HT1080 (cell line): ENCODE measurements around the gene LMF1. TPM values are rescaled to one million over a fixed set of nuclear protein-coding genes. Genes with fewer than 3 reads are reported as not detected.
A peak's percentile ranks its signal among the peaks of the same experiment; 100 is the strongest.

Source experiments
- DNase-seq: peaks from one replicate; pipeline ENCODE4 v3.0.0-alpha.2; 2015; ENCODE audit warnings: low read depth
- total RNA-seq: library from RNA; depleted of rRNA; stranded (reverse); fragments of >200 nt; shearing (Covaris generic); gene quantifications from 2 replicates; pipeline ENCODE4 v1.2.3, GENCODE V29; 2014; rRNA removed

LMF1 gene
- total RNA-seq, 1 experiment from 2014 or later = not detected

DNA sequence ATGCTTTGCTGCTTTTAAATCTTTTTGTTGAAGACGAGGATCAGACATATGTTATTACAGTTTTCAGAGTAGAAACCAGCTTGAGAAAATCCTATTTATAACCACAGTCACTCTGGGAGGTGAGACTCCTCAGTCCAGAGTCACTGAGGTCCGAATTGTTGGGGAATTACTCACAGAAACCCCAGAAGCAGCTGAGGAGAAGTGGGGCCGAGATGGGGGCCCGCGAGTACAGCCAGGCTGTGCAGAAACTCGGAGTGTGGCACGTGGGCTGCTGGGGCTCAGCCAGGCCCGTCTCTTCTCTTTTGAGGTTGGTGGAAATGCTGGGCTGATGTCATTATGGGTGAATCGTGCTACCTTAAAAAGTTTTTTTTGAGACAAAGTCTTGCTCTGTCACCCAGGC, 155.8 kb downstream of the LMF1 start:
- peak; percentile 21 for DNase-seq

DNA sequence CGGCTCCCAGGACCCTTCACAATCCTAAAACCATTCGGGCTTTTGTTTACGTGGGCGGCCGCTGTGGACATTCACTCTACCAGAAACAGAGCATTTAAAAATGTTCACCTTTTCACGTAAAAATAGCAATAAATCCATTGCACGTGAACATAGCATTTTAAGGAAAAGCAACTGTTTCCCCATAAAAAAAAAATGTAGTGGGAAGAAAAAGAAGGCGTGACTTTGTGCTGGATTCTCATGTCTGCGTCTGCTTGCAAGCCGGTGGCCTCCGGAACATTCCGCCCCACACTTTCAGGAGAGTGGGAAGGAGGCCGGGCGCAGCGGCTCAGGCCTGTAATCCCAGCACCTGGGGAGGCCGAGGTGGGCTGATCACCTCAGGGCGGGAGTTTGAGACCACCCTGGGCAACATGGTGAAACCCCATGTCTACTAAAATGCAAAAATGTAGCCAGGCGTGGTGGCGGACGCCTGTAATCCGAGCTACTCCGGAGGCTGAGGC, 156.8 kb downstream of the LMF1 start:
- no peak for DNase-seq

DNA sequence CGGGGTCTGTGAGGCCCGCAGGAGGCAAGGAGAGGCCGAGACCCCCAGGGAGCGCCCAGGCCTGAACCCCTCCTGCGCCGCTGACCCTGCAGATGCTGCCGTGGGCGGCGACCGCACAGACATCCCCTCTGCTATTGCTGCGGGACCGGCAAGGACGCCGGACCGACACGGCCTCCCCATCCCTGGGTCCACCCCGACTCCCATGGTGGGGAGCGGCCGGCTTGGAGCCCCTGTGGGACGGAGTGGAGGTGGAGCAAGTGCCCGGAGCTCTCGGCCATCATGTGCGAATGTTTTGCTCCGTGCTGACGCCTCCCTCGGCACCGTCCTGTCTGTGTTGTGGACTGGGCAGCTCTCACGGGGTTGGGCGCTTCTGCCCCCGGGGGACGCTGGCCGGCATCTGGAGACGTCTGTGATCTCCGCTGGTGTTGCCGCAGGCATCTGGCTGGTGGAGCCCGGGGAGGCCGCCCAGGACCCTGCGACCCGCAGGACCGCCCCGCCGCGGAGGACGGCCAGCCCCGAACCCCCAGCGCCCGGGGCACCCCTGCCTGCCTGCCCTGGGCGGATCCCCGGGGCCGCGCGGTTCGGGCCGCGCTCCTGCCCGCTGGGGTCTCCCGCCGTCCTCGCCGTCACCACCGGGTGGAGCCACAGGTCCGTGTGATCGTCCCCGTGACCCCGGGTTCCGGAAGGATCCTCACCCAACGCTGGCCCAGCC, 157.4 kb downstream of the LMF1 start:
- DNase-seq = no peak

DNA sequence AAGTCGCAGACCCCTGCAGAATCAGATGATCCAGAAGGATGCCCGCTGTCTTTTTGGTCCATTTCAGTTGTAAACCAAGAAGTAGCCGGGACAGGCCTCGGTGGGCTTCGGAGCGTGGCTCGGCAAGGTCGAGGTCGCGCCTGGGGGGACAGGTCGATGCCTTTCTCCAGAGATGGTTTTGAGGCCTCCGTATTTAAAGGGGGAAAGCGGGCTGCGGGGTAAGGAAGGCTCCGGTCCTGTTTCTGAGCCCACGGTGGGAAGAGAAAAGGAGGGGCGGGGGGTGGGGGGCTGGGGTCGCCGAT, 162.7 kb downstream of the LMF1 start:
- no peak for DNase-seq

DNA sequence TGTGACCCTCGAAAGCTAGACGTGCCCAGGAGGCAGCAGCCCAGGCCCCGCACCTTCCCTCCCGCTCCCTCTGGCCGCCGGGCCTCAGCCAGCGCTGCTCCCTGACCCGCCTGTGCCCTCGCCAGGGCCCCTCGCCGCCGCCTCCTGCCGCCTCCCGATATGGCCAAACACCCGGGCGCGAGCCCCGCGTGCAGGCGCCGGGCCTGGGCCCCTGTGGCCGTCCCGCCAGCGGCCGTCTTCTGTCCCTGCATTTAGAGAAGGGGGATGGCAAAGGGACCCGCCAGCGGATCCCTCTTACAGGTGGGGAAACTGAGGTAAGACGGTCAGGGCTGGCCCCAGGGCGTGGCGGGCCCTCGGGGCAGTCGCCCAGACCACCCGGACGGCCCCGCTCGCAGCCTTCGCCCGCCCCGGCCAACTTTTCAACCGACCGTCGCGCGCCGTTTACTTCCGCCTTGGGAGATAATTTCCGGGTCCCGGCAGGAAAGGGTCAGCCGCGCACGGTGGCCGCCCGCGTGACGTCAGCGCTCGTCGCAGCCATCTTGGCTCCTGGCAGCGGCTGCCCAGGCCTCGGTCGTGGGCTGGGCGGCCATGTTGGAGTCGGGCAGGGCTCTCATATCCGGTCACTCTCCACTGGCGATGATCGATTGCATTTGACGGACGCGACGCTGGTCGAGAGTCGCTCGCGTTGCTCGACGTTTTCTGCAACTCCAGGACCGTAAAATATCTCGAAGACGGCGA, 163.3 kb downstream of the LMF1 start:
- peak; percentile 94 for DNase-seq

DNA sequence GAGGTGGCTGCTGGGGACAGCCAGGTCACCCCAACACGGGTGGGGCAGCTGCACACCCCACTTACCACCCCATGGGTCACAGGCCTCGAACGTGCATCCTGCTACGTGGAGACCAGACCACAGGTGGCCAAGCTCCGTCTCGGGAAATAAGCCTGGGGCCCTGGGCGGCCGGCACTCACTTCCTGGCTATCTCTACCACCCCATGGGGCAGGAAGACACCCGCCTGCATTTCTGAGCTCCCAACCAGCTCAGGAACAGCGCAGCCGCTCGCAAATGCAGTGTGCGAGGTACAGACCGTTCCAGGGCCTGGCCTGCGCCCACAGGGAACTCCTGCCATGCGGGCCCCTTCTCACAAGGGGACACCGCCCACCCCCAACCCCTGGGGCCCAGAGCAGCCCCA, 165.3 kb downstream of the LMF1 start:
- no peak for DNase-seq

DNA sequence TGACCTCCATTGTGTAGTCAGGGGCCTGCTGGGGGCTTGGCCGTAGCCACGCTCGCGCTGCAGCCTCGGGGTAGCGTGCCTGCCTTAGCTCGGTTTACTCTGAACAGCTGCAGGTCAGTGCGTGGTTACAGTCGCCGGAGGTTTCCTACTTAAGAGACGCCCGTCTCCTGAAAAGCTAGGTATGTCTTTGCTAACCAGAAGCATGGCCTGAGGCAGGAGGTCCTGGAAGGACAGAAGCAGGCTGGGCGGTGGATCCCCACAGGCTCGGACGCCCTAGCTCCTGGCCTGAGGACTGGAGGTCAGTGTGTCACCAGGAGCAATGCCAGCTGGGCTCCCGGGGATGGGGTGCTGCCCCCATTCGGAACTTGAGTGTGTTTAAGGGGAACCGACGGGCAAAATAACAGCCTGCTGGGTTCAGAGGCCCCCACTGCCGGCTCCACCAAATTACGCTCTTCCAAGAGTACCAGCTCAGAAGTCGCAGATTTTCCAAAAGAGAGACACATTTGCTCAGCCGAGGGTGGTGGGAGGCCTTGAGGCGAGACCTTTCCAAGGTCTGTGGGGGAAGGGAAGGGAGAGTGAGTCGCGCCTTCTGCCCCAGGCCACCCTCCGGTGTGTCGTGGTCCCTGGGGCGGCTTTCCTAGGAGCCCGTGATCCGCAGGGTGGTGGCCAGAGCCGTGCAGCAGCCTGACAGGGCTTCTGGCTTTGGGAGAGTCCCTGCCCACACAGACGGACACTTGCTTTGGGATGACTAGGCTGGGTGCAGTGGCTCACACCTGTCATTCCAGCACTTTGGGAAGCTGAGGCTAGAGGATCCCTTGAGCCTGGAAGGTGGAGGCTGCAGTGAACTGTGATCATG, 166.4 kb downstream of the LMF1 start:
- DNase-seq = no peak

DNA sequence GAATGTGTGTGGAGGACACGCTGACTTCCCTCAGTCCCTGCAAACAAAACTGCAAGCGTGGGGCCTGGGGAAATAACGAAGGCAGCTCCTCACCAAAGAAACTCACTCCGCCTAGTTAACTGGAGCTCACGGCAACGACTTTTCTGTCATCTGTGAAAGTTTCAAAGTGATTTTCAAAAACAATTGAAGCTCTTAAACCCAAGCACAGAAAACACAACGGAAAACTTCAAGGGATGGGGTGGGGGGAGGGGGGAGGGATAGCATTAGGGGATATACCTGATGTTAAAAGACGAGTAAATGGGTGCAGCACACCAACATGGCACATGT, 167.1 kb downstream of the LMF1 start:
- no peak for DNase-seq

Other genes with a start within 250 kb of the LMF1 start
- gene ANTKMT, start 249.8 kb downstream of the LMF1 start, total RNA-seq = 42.3 and 54.6 TPM in 2 replicates
- gene CCDC78, start 244.5 kb downstream of the LMF1 start, total RNA-seq = 4.2 and 4.6 TPM in 2 replicates
- gene HAGHL, start 243.9 kb downstream of the LMF1 start, total RNA-seq = 18.6 and 27.2 TPM in 2 replicates
- 33.1 and 35.7 TPM in 2 replicates for gene CIAO3, start 230.0 kb downstream of the LMF1 start, total RNA-seq
- 0.23 TPM in 1 of 2 replicates, not detected in the other for gene MSLN, start 210.2 kb downstream of the LMF1 start, total RNA-seq
- gene RPUSD1, start 182.6 kb downstream of the LMF1 start, total RNA-seq = 84.1 and 114 TPM in 2 replicates
- 41.6 and 45.6 TPM in 2 replicates for gene CHTF18, start 182.4 kb downstream of the LMF1 start, total RNA-seq
- not detected in 2 replicates for gene GNG13, start 170.2 kb downstream of the LMF1 start, total RNA-seq
- gene SOX8, start 10.8 kb upstream of the LMF1 start, total RNA-seq = not detected in 2 replicates
- gene SSTR5, start 101.8 kb upstream of the LMF1 start, total RNA-seq = not detected in 2 replicates
- not detected in 2 replicates for gene C1QTNF8, start 125.3 kb upstream of the LMF1 start, total RNA-seq
- not detected in 2 replicates for gene CACNA1H, start 182.1 kb upstream of the LMF1 start, total RNA-seq